Pancreas (tissue), 10 donors: ENCODE data around the gene UPK2. TPM values are rescaled to one million over a fixed set of nuclear protein-coding genes. Genes with fewer than 3 reads are reported as not detected.

Source experiments
- ATAC-seq, 4 donors: fragments of 200-7000 bp; cut with Tn5 transposase; one replicate each; pipeline versions ENCODE4 v1.8.0 to v1.9.1; 2020; ENCODE audit warnings: mild to moderate bottlenecking in 4 of 4, moderate library complexity in 4 of 4
- DNase-seq, 6 donors: peaks; one replicate each; pipeline ENCODE4 v3.0.0-alpha.2; 2020
- FAIRE-seq: peaks from 2 replicates; lab custom pipeline; 2012; peaks lifted over from hg19 to GRCh38; lab: Jason Lieb, UNC
- H3K27ac ChIP-seq, 4 donors: fragments of 200-600 bp; sonication (generic); 1 replicate in 3 of 4; 2 replicates in 1 of 4; pipeline versions ENCODE4 v1.5.0 to v1.8.0; 2020
- H3K27me3 ChIP-seq, 4 donors: fragments of 200-600 bp; one replicate each; pipeline ENCODE4 v1.8.0; 2021
- H3K36me3 ChIP-seq, 3 donors: fragments of 200-600 bp; sonication (generic) in 1 of 3; one replicate each; pipeline versions ENCODE4 v1.5.0 to v1.8.0; 2020 to 2021
- H3K4me1 ChIP-seq, 3 donors: fragments of 200-600 bp; one replicate each; pipeline ENCODE4 v1.8.0; 2021
- H3K4me3 ChIP-seq, 4 donors: fragments of 200-600 bp; sonication (generic) in 2 of 4; one replicate each; pipeline versions ENCODE4 v1.5.0 to v1.8.0; 2020 to 2021
- H3K9me3 ChIP-seq, 4 donors: fragments of 200-600 bp; one replicate each; pipeline ENCODE4 v1.8.0; 2021
- CTCF ChIP-seq, 4 donors: fragments of 200-600 bp; sonication (generic) in 3 of 4; IDR thresholded peaks; one replicate each; pipeline versions ENCODE4 v1.5.0 to v1.8.0; 2021; ENCODE audit warnings: antibody characterized with exemption in 4 of 4
- WGBS, 2 donors: extraction: QIAGEN DNeasy Blood & Tissue Kit; methylation state at CpG; one replicate each; pipeline ENCODE4 v1.1.7; 2013; 5-methylcytosine and 5-hydroxymethylcytosine counted together
- intact Hi-C, 3 donors: fragments of 100-400 bp; cut with DNase I; formaldehyde crosslinking; loops; one replicate each; pipeline versions ENCODE4 v1.11.1 to v1.14.2; 2022
- polyA plus RNA-seq, 2 donors: library from polyadenylated mRNA; stranded (reverse); fragments of 200-250 nt; gene quantifications; one replicate each; pipeline ENCODE4 v1.2.3, GENCODE V29; 2013
- total RNA-seq, 6 donors: library from RNA; stranded (reverse); fragmentation: NEBNext Ultra II Directional in 4 of 6; extraction: Animal tissue kit (Norgen Biotek cat#: 25700) in 4 of 6; gene quantifications; one replicate each; pipeline versions ENCODE4 v1.2.1 to v1.2.4, GENCODE V29; 2021 to 2023
- donor health status: healthy with polysubstance abuse.
- donor health status: DM: no; HTN: no; CAD: no; lungs with moderate emphysema.
- donor health status: DM: no; HTN: no; CAD: no.
- donor health status: control.
- donor health status: control.
- donor health status: Bipolar disorder and iron deficiency.
- donor health status: DM: yes; HTN: yes; CAD: no.
- donor health status: DM: no; HTN: no; CAD: no.
- donor health status: DM: no; HTN: no; CAD: no.
- donor health status: DM: yes; HTN: yes; CAD: no.

Gene UPK2
- total and polyA plus RNA-seq, 8 donors, result 0.09 to 0.19 (median 0.16) TPM; not detected in 5

- ATAC-seq (peak in 1 of 4 donors; percentile 2), DNase-seq (peak in 1 of 6 donors; percentile 40), FAIRE-seq (no peak)
- Histone ChIP-seq H3K36me3 (peaks cover 0 to 5% (median 0%) of the 10 kb centered on the region in 3 donors), H3K4me3 (peak overlapping the region in 1 of 4 donors; percentile 9), H3K4me1 (peaks cover 68 to 89% (median 77%) of the 10 kb centered on the region in 3 donors), H3K9me3 (no peaks in the 10 kb centered on the region), H3K27me3 (no peaks in the 10 kb centered on the region), H3K27ac (peak overlapping the region; percentile 75 to 89 (median 82))
- no peak for TF ChIP-seq CTCF (IDR thresholded peaks at IDR 0.05)
- intact Hi-C loops, result no loop called here
- WGBS, 2 donors, result 36% methylated on average over 12 of the region's 12 CpGs
Observed at GRCh38 chr11:118912742-118913410, 43.2 kb upstream of the UPK2 start.

GRCh38 chr11:118913411-118914125 is 42.5 kb upstream of the UPK2 start:
- Histone ChIP-seq H3K4me1 (peaks cover 71 to 94% (median 84%) of the 10 kb centered on the region in 3 donors), H3K27ac (peak overlapping the region; percentile 75 to 89 (median 82)), H3K9me3 (no peaks in the 10 kb centered on the region), H3K27me3 (no peaks in the 10 kb centered on the region), H3K4me3 (peak overlapping the region in 1 of 4 donors; percentile 7), H3K36me3 (no peaks in the 10 kb centered on the region)
- intact Hi-C loops, result no loop called here
- TF ChIP-seq CTCF (IDR thresholded peaks at IDR 0.05), result no peak
- 23 to 24% methylated on average over 9 of the region's 9 CpGs for WGBS, 2 donors
- ATAC-seq (no peak), FAIRE-seq (no peak), DNase-seq (peak in 1 of 6 donors; percentile 34)

- H3K4me3 ChIP-seq, result peak overlapping the region in 1 of 4 donors; percentile 7
- FAIRE-seq, result no peak
Observed at GRCh38 chr11:118914178-118914918, 41.8 kb upstream of the UPK2 start.

GRCh38 chr11:118914987-118915386 is 41.1 kb upstream of the UPK2 start:
- no peaks in the 10 kb centered on the region for H3K36me3 ChIP-seq
- no peak for TF ChIP-seq CTCF (IDR thresholded peaks at IDR 0.05)
- no peak for ATAC-seq
- intact Hi-C loops, result no loop called here
- H3K4me1 ChIP-seq, result peaks cover 72 to 95% (median 89%) of the 10 kb centered on the region in 3 donors
- H3K4me3 ChIP-seq, result no peak overlapping the region
- no peaks in the 10 kb centered on the region for H3K9me3 ChIP-seq
- peak overlapping the region; percentile 29 to 89 (median 82) for H3K27ac ChIP-seq
- no peaks in the 10 kb centered on the region for H3K27me3 ChIP-seq
- 86 to 87% methylated on average over 4 of the region's 4 CpGs for WGBS, 2 donors
- no peak for FAIRE-seq
- no peak for DNase-seq

More at GRCh38 chr11:118914178-118914918, 41.8 kb upstream of the UPK2 start:
- ATAC-seq (peak in 3 of 4 donors; percentile 6 to 28 (median 17)), DNase-seq (peak; percentile 64 to 87 (median 71))
- intact Hi-C loops, result no loop called here
- 42 to 44% methylated on average over 15 of the region's 15 CpGs for WGBS, 2 donors
- no peak for TF ChIP-seq CTCF (IDR thresholded peaks at IDR 0.05)
- Histone ChIP-seq H3K4me1 (peaks cover 70 to 95% (median 87%) of the 10 kb centered on the region in 3 donors), H3K36me3 (no peaks in the 10 kb centered on the region), H3K9me3 (no peaks in the 10 kb centered on the region), H3K27me3 (no peaks in the 10 kb centered on the region), H3K27ac (peak overlapping the region; percentile 75 to 89 (median 82))
